Fibroblast of lung (primary cell): Measurements from ENCODE around the gene ALKBH2. TPM values are rescaled to one million over a fixed set of nuclear protein-coding genes. Genes with fewer than 3 reads are reported as not detected.
A peak's percentile ranks its signal among the peaks of the same experiment; 100 is the strongest.

Source experiments
- DNase-seq, 2 donors: peaks; one replicate each; pipeline versions ENCODE4 v3.0.0 to v3.0.0-alpha.2; 2010; ENCODE audit warnings: low read depth in 2 of 2
- H2AFZ ChIP-seq: 2 replicates; pipeline ENCODE4 v1.5.1; 2012; ENCODE audit warnings: low read length, control low read depth, inconsistent platforms
- H3K27ac ChIP-seq: 2 replicates; pipeline ENCODE4 v1.5.1; 2011; ENCODE audit warnings: low read length, control low read depth; ENCODE audit not compliant: insufficient read depth
- H3K27me3 ChIP-seq: 2 replicates; pipeline ENCODE4 v1.5.1; 2011; ENCODE audit warnings: mild to moderate bottlenecking, low read length; ENCODE audit not compliant: control insufficient read depth, insufficient read depth
- H3K36me3 ChIP-seq: 2 replicates; pipeline ENCODE4 v1.5.1; 2011; ENCODE audit warnings: low read length; ENCODE audit not compliant: control insufficient read depth, insufficient read depth
- H3K4me1 ChIP-seq: 2 replicates; pipeline ENCODE4 v1.5.1; 2011; ENCODE audit warnings: low read length; ENCODE audit not compliant: control insufficient read depth, insufficient read depth; ENCODE audit errors: extremely low read depth
- H3K4me2 ChIP-seq: 2 replicates; pipeline ENCODE4 v1.5.1; 2011; ENCODE audit warnings: low read length, control low read depth; ENCODE audit not compliant: insufficient read depth; ENCODE audit errors: extremely low read depth
- H3K4me3 ChIP-seq, 4 experiments: fragments of 200-600 bp in 1 of 4; sonication (generic) in 1 of 4; replicated peaks in 1 of 4; 2 replicates each; pipeline ENCODE4 v1.5.1; 2011 to 2016; ENCODE audit warnings: low read length in 4 of 4, low read depth in 3 of 4, mild to moderate bottlenecking in 3 of 4, control low read depth in 2 of 4, inconsistent platforms in 1 of 4, mixed read lengths in 1 of 4; ENCODE audit not compliant: insufficient read depth in 1 of 4; ENCODE audit errors: control extremely low read depth in 1 of 4
- H3K79me2 ChIP-seq: 2 replicates; pipeline ENCODE4 v1.5.1; 2012; ENCODE audit warnings: mild to moderate bottlenecking, low read length, inconsistent platforms; ENCODE audit not compliant: control insufficient read depth, insufficient read depth
- H3K9ac ChIP-seq: 2 replicates; pipeline ENCODE4 v1.5.1; 2011; ENCODE audit warnings: mild to moderate bottlenecking, low read length, control low read depth; ENCODE audit not compliant: insufficient read depth
- H3K9me3 ChIP-seq: 2 replicates; pipeline ENCODE4 v1.5.1; 2012; ENCODE audit warnings: low read depth, low read length; ENCODE audit not compliant: control insufficient read depth, insufficient read depth
- H4K20me1 ChIP-seq: 2 replicates; pipeline ENCODE4 v1.5.1; 2011; ENCODE audit warnings: low read length; ENCODE audit not compliant: control insufficient read depth, insufficient read depth; ENCODE audit errors: extremely low read depth
- EZH2 ChIP-seq: IDR thresholded peaks from 2 replicates; pipeline ENCODE4 v1.5.1; 2012; ENCODE audit warnings: low read length, control low read depth, mild to moderate bottlenecking; ENCODE audit errors: missing control alignments
- polyA minus RNA-seq: library from RNA; depleted of rRNA, polyadenylated mRNA; stranded (reverse); fragments of >200 nt; gene quantifications from 2 replicates; pipeline ENCODE4 v1.2.3, GENCODE V29; 2011; ENCODE audit warnings: low replicate concordance
- polyA plus RNA-seq, 2 donors: library from polyadenylated mRNA; depleted of rRNA in 1 of 2; stranded (reverse) in 1 of 2; unstranded in 1 of 2; fragments of >200 nt; gene quantifications; 2 replicates each; pipeline ENCODE4 v1.2.1, GENCODE V29; 2011 to 2012; ENCODE audit warnings: missing spikeins in 1 of 2
- total RNA-seq: library from RNA; depleted of rRNA; stranded (reverse); fragments of >200 nt; gene quantifications from 2 replicates; pipeline ENCODE4 v1.2.1, GENCODE V29; 2014
- TF ChIP-seq, protein P1 (sequence below), 2 donors: IDR thresholded peaks in 1 of 2; conservative IDR thresholded peaks in 1 of 2; 1 replicate in 1 of 2; 2 replicates in 1 of 2; pipeline ENCODE4 v1.5.1; 2011 to 2012; ENCODE audit warnings: low read length in 2 of 2, control low read depth in 1 of 2, inconsistent platforms in 1 of 2, low read depth in 1 of 2, mild to moderate bottlenecking in 1 of 2

The ALKBH2 gene
- total RNA-seq, result 20.8 and 28.0 TPM in 2 replicates
- 15.1 and 15.4 TPM in 2 replicates for polyA plus RNA-seq
- 15.4 and 16.8 TPM in 2 replicates for polyA plus RNA-seq (2012)
- polyA minus RNA-seq, result 3.3 and 18.9 TPM in 2 replicates

- Histone ChIP-seq H3K36me3 (peaks cover 1% of the 10 kb centered on the region), H3K4me3 (peak within 1 kb of the TSS; percentile 47 to 86 (median 66)), H3K79me2 (peaks cover 3% of the 10 kb centered on the region), H3K27ac (peak within 1 kb of the TSS; percentile 74), H3K27me3 (no peaks in the 10 kb centered on the region), H3K4me1 (peaks cover 6% of the 10 kb centered on the region), H3K9ac (peak within 1 kb of the TSS; percentile 41), H3K9me3 (no peaks in the 10 kb centered on the region), H2AFZ (peak within 1 kb of the TSS; percentile 90), H3K4me2 (peak within 1 kb of the TSS; percentile 92), H4K20me1 (no peaks in the 10 kb centered on the region)
- DNase-seq, result peak; percentile 84 to 89
- TF ChIP-seq EZH2, result no peak
- TF ChIP-seq, protein P1, sequence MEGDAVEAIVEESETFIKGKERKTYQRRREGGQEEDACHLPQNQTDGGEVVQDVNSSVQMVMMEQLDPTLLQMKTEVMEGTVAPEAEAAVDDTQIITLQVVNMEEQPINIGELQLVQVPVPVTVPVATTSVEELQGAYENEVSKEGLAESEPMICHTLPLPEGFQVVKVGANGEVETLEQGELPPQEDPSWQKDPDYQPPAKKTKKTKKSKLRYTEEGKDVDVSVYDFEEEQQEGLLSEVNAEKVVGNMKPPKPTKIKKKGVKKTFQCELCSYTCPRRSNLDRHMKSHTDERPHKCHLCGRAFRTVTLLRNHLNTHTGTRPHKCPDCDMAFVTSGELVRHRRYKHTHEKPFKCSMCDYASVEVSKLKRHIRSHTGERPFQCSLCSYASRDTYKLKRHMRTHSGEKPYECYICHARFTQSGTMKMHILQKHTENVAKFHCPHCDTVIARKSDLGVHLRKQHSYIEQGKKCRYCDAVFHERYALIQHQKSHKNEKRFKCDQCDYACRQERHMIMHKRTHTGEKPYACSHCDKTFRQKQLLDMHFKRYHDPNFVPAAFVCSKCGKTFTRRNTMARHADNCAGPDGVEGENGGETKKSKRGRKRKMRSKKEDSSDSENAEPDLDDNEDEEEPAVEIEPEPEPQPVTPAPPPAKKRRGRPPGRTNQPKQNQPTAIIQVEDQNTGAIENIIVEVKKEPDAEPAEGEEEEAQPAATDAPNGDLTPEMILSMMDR (conservative IDR thresholded peaks at IDR 0.05 in 1 of 2, IDR thresholded peaks at IDR 0.05 in 1 of 2; ENCODE audit: low read depth in 1 of 2, low read length in 2 of 2), result peak; percentile 87 to 94
Observed at GRCh38 chr12:109093022-109093918, at the start of gene ALKBH2. Gene ALKBH2, minus strand, starts transcription at chr12:109093472. Its CDS starts 686 bp downstream, at chr12:109092786.

DNA sequence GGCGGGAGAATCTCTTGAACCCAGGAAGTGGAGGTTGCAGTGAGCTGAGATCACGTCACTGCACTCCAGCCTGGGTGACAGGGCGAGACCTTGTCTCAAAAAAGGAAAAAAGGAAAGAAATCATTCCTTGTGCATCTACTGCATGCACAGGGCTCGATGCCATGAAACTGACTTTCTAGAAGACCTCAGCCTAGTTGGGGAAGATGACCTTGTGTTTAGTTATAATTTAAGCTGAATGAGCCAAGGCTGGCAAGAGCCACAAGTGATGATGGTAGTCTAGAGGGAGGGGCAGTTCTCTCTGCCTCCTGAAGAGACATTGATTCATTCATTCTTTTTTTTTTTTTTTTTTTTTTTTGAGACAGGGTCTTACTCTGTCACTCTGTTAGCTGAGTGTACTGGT is 47.3 kb upstream of the ALKBH2 start:
- H3K9ac ChIP-seq, result no peak overlapping the region
- H3K36me3 ChIP-seq, result no peaks in the 10 kb centered on the region
- no peaks in the 10 kb centered on the region for H3K79me2 ChIP-seq
- DNase-seq, result no peak
- no peak overlapping the region for H2AFZ ChIP-seq
- no peak overlapping the region for H3K27ac ChIP-seq
- H3K4me2 ChIP-seq, result no peak overlapping the region
- no peaks in the 10 kb centered on the region for H3K4me1 ChIP-seq
- H3K27me3 ChIP-seq, result no peaks in the 10 kb centered on the region
- TF ChIP-seq, protein P1 (conservative IDR thresholded peaks at IDR 0.05 in 1 of 2, IDR thresholded peaks at IDR 0.05 in 1 of 2; ENCODE audit: low read depth in 1 of 2, low read length in 2 of 2), result no peak
- TF ChIP-seq EZH2, result no peak
- no peak overlapping the region for H3K4me3 ChIP-seq
- no peaks in the 10 kb centered on the region for H4K20me1 ChIP-seq
- H3K9me3 ChIP-seq, result no peaks in the 10 kb centered on the region

DNA sequence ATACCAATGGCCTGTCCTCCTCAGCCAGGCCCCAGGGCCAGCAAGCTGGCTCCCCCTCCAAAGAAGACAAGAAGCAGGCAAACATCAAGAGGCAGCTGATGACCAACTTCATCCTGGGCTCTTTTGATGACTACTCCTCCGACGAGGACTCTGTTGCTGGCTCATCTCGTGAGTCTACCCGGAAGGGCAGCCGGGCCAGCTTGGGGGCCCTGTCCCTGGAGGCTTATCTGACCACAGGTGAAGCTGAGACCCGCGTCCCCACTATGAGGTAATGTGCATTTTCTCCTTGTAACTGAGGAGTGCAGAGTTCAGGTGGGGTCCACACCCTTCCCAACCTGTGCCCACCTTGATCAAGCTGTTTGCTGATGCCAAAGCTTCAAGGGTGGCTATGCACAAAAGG is 46.5 kb upstream of the ALKBH2 start:
- no peak overlapping the region for H2AFZ ChIP-seq
- no peak overlapping the region for H3K27ac ChIP-seq
- H3K27me3 ChIP-seq, result no peaks in the 10 kb centered on the region
- TF ChIP-seq, protein P1 (conservative IDR thresholded peaks at IDR 0.05 in 1 of 2, IDR thresholded peaks at IDR 0.05 in 1 of 2; ENCODE audit: low read depth in 1 of 2, low read length in 2 of 2), result no peak
- TF ChIP-seq EZH2, result no peak
- H3K79me2 ChIP-seq, result no peaks in the 10 kb centered on the region
- no peak overlapping the region for H3K4me2 ChIP-seq
- H3K9ac ChIP-seq, result no peak overlapping the region
- H3K36me3 ChIP-seq, result no peaks in the 10 kb centered on the region
- no peak overlapping the region for H3K4me3 ChIP-seq
- no peaks in the 10 kb centered on the region for H3K9me3 ChIP-seq
- no peaks in the 10 kb centered on the region for H3K4me1 ChIP-seq
- no peak for DNase-seq
- H4K20me1 ChIP-seq, result no peaks in the 10 kb centered on the region
